H1 (cell line): ENCODE data around the gene BAIAP2. TPM values are rescaled to one million over a fixed set of nuclear protein-coding genes. Genes with fewer than 3 reads are reported as not detected.

Experiments
- CTCF ChIA-PET: fragments of 300-600 bp; sonication (Branson Sonifier 250); formaldehyde crosslinking; loops from one replicate; lab custom pipeline; 2021; ENCODE audit not compliant: partially characterized antibody; lab: Charles Lee
- POLR2A ChIA-PET: fragments of 300-600 bp; sonication (Branson Sonifier 250); formaldehyde crosslinking; loops from one replicate; lab custom pipeline; 2021; ENCODE audit warnings: inconsistent platforms; ENCODE audit not compliant: partially characterized antibody; lab: Charles Lee
- DNase-seq, 2 experiments: peaks; one replicate each; pipeline versions ENCODE4 v3.0.0 to v3.0.0-alpha.2; 2010 to 2022; ENCODE audit warnings: low spot score in 2 of 2, low read depth in 1 of 2, mixed read lengths in 1 of 2
- FAIRE-seq: peaks from 2 replicates; lab custom pipeline; 2011; peaks lifted over from hg19 to GRCh38; lab: Jason Lieb, UNC
- H2AFZ ChIP-seq: 2 replicates; pipeline ENCODE4 v1.8.1; 2012; ENCODE audit warnings: low read length, inconsistent platforms
- H2AK5ac ChIP-seq: 2 replicates; pipeline ENCODE4 v1.6.1; 2013; ENCODE audit warnings: low read depth, low read length
- H2BK120ac ChIP-seq: replicated peaks from 2 replicates; pipeline ENCODE3; 2013; ENCODE audit warnings: low read depth, low read length, inconsistent platforms
- H2BK12ac ChIP-seq: 2 replicates; pipeline ENCODE4 v1.6.1; 2013; ENCODE audit warnings: low read depth, low read length
- H2BK15ac ChIP-seq: 2 replicates; pipeline ENCODE4 v1.6.1; 2013; ENCODE audit warnings: low read length
- H2BK20ac ChIP-seq: 2 replicates; pipeline ENCODE4 v1.6.1; 2013; ENCODE audit warnings: low read length
- H2BK5ac ChIP-seq: 2 replicates; pipeline ENCODE4 v1.6.1; 2013; ENCODE audit warnings: low read depth, low read length
- H3K14ac ChIP-seq: 2 replicates; pipeline ENCODE4 v1.6.1; 2013; ENCODE audit warnings: inconsistent platforms; ENCODE audit not compliant: insufficient read length
- H3K18ac ChIP-seq: 2 replicates; pipeline ENCODE4 v1.6.1; 2013; ENCODE audit warnings: low read length; ENCODE audit errors: extremely low read depth
- H3K23ac ChIP-seq: 2 replicates; pipeline ENCODE4 v1.6.1; 2013; ENCODE audit warnings: inconsistent platforms; ENCODE audit not compliant: insufficient read length
- H3K23me2 ChIP-seq: 2 replicates; pipeline ENCODE4 v1.6.1; 2013; ENCODE audit warnings: low read depth, low read length
- H3K27ac ChIP-seq: 2 replicates; pipeline ENCODE4 v1.6.1; 2011; ENCODE audit warnings: low read depth, low read length, inconsistent platforms
- H3K27me3 ChIP-seq, 4 experiments: replicated peaks in 1 of 4; 1 replicate in 1 of 4; 2 replicates in 3 of 4; pipeline versions ENCODE4 v1.6.1 to v1.8.1; 2011 to 2013; ENCODE audit warnings: low read length in 3 of 4, mild to moderate bottlenecking in 3 of 4, inconsistent platforms in 2 of 4, mixed read lengths in 2 of 4, moderate library complexity in 1 of 4; ENCODE audit not compliant: control insufficient read depth in 3 of 4, insufficient read depth in 3 of 4; ENCODE audit errors: extremely low read depth in 1 of 4
- H3K36me3 ChIP-seq, 4 experiments: 2 replicates each; pipeline versions ENCODE4 v1.6.1 to v1.8.1; 2011 to 2013; ENCODE audit warnings: mild to moderate bottlenecking in 4 of 4, low read length in 3 of 4, moderate library complexity in 2 of 4, control low read depth in 1 of 4, inconsistent platforms in 1 of 4; ENCODE audit not compliant: insufficient read depth in 4 of 4, control insufficient read depth in 2 of 4
- H3K4ac ChIP-seq: replicated peaks from 2 replicates; pipeline ENCODE3; 2013; ENCODE audit warnings: low read length, low read depth, mixed read lengths, inconsistent platforms; ENCODE audit not compliant: insufficient read length
- H3K4me1 ChIP-seq, 4 experiments: replicated peaks in 1 of 4; 1 replicate in 1 of 4; 2 replicates in 3 of 4; pipeline versions ENCODE4 v1.6.1 to v1.8.1; 2011 to 2013; ENCODE audit warnings: low read length in 3 of 4, inconsistent platforms in 2 of 4, mixed read lengths in 1 of 4; ENCODE audit not compliant: insufficient read depth in 4 of 4, control insufficient read depth in 3 of 4
- H3K4me2 ChIP-seq, 2 experiments: 2 replicates each; pipeline versions ENCODE4 v1.6.1 to v1.8.1; 2011 to 2013; ENCODE audit warnings: low read depth in 2 of 2, low read length in 2 of 2, control low read depth in 1 of 2, inconsistent platforms in 1 of 2, mild to moderate bottlenecking in 1 of 2; ENCODE audit not compliant: insufficient read depth in 1 of 2
- H3K4me3 ChIP-seq, 4 experiments: fragments of 200-600, 300-600 bp in 1 of 4; sonication (generic), shearing (Covaris generic), sonication (Bioruptor Twin) in 1 of 4; 2 replicates each; pipeline versions ENCODE4 v1.5.1 to v1.8.1; 2011 to 2016; ENCODE audit warnings: low read length in 4 of 4, low read depth in 3 of 4, control low read depth in 2 of 4, inconsistent platforms in 2 of 4, mild to moderate bottlenecking in 2 of 4, mixed read lengths in 1 of 4, moderate library complexity in 1 of 4; ENCODE audit not compliant: insufficient read depth in 2 of 4; ENCODE audit errors: extremely low read depth in 1 of 4
- H3K56ac ChIP-seq: replicated peaks from 2 replicates; pipeline ENCODE3; 2013; ENCODE audit warnings: low read depth, mild to moderate bottlenecking, mixed read lengths, low read length, inconsistent platforms; ENCODE audit not compliant: insufficient read length
- H3K79me1 ChIP-seq: 2 replicates; pipeline ENCODE4 v1.6.1; 2013; ENCODE audit warnings: low read depth, low read length, control low read depth
- H3K79me2 ChIP-seq, 2 experiments: 2 replicates each; pipeline versions ENCODE4 v1.6.1 to v1.8.1; 2012 to 2013; ENCODE audit warnings: low read length in 2 of 2, mild to moderate bottlenecking in 2 of 2, inconsistent platforms in 1 of 2; ENCODE audit not compliant: insufficient read depth in 2 of 2, control insufficient read depth in 1 of 2
- H3K9ac ChIP-seq, 4 experiments: replicated peaks in 1 of 4; 1 replicate in 1 of 4; 2 replicates in 3 of 4; pipeline versions ENCODE4 v1.6.1 to v1.8.1; 2011 to 2013; ENCODE audit warnings: low read depth in 3 of 4, low read length in 3 of 4, control low read depth in 2 of 4, mild to moderate bottlenecking in 2 of 4, moderate library complexity in 2 of 4, inconsistent platforms in 1 of 4; ENCODE audit errors: extremely low read depth in 1 of 4
- H3K9me3 ChIP-seq, 2 experiments: 2 replicates each; pipeline versions ENCODE4 v1.6.1 to v1.8.1; 2012 to 2013; ENCODE audit warnings: mild to moderate bottlenecking in 2 of 2, moderate library complexity in 2 of 2, control low read depth in 1 of 2, inconsistent platforms in 1 of 2, low read depth in 1 of 2, low read length in 1 of 2, mixed read lengths in 1 of 2; ENCODE audit not compliant: insufficient read depth in 2 of 2
- H4K20me1 ChIP-seq, 2 experiments: replicated peaks in 1 of 2; 2 replicates each; pipeline versions ENCODE3 to v1.8.1; 2011 to 2013; ENCODE audit warnings: inconsistent platforms in 2 of 2, low read length in 2 of 2, mild to moderate bottlenecking in 1 of 2; ENCODE audit not compliant: insufficient read depth in 2 of 2, control insufficient read depth in 1 of 2
- H4K5ac ChIP-seq: 2 replicates; pipeline ENCODE4 v1.6.1; 2013; ENCODE audit warnings: low read length, low read depth, mixed read lengths, inconsistent platforms; ENCODE audit not compliant: insufficient read length
- H4K8ac ChIP-seq: 2 replicates; pipeline ENCODE4 v1.8.0; 2013; ENCODE audit warnings: mild to moderate bottlenecking, moderate library complexity, low read length, inconsistent platforms; ENCODE audit not compliant: insufficient read depth; ENCODE audit errors: extremely low read depth
- H4K91ac ChIP-seq: replicated peaks from 2 replicates; pipeline ENCODE3; 2013; ENCODE audit warnings: low read length, mixed read lengths, inconsistent platforms; ENCODE audit not compliant: insufficient read length
- CEBPB ChIP-seq: IDR thresholded peaks from 2 replicates; pipeline ENCODE4 v1.6.1; 2012; ENCODE audit warnings: low read depth, low read length
- CHD1 ChIP-seq: IDR thresholded peaks from 2 replicates; pipeline ENCODE4 v1.6.1; 2012; ENCODE audit warnings: low read depth, low read length, improper control_type of control experiment
- CTBP2 ChIP-seq: IDR thresholded peaks from 2 replicates; pipeline ENCODE4 v1.7.0; 2011; ENCODE audit warnings: borderline replicate concordance, mild to moderate bottlenecking, moderate library complexity, mixed read lengths, low read length; ENCODE audit not compliant: insufficient read depth, insufficient read length
- FOSL1 ChIP-seq: IDR thresholded peaks from 2 replicates; pipeline ENCODE4 v1.6.1; 2011; ENCODE audit warnings: mild to moderate bottlenecking, low read depth, low read length, moderate library complexity; ENCODE audit not compliant: insufficient read depth
- HDAC6 ChIP-seq: IDR thresholded peaks from one replicate; pipeline ENCODE4 v1.7.1; 2012; ENCODE audit warnings: low read depth, mild to moderate bottlenecking, inconsistent platforms, low read length, moderate library complexity
- JUN ChIP-seq: IDR thresholded peaks from 2 replicates; pipeline ENCODE4 v1.6.1; 2011; ENCODE audit warnings: low read depth, mild to moderate bottlenecking, improper control_type of control experiment, low read length
- KDM1A ChIP-seq: fragments of 200-600, 300-600 bp; sonication (generic); IDR thresholded peaks from 2 replicates; pipeline ENCODE4 v1.7.1; 2016; ENCODE audit warnings: mild to moderate bottlenecking, low read length, borderline replicate concordance
- KDM5A ChIP-seq: fragments of 200-600 bp; IDR thresholded peaks from 2 replicates; pipeline ENCODE4 v1.7.1; 2012; ENCODE audit warnings: mild to moderate bottlenecking, low read length, inconsistent platforms, mixed read lengths
- PHF8 ChIP-seq: fragments of 200-600 bp; sonication (generic); conservative IDR thresholded peaks from 2 replicates; pipeline ENCODE4 v1.7.1; 2012; ENCODE audit warnings: low read depth, mild to moderate bottlenecking, inconsistent platforms, low read length, moderate library complexity
- RFX5 ChIP-seq: IDR thresholded peaks from 2 replicates; pipeline ENCODE4 v1.6.1; 2011; ENCODE audit warnings: low read depth, low read length, improper control_type of control experiment, borderline replicate concordance
- RXRA ChIP-seq: IDR thresholded peaks from 2 replicates; pipeline ENCODE4 v1.6.1; 2011; ENCODE audit warnings: low read depth, mild to moderate bottlenecking, low read length, moderate library complexity; ENCODE audit not compliant: insufficient read depth
- SIRT6 ChIP-seq: IDR thresholded peaks from one replicate; pipeline ENCODE4 v1.7.1; 2012; ENCODE audit warnings: low read length, inconsistent platforms
- SRF ChIP-seq: IDR thresholded peaks from 2 replicates; pipeline ENCODE4 v1.6.1; 2011; ENCODE audit warnings: mild to moderate bottlenecking, low read depth, low read length, moderate library complexity
- TBP ChIP-seq: IDR thresholded peaks from 2 replicates; pipeline ENCODE4 v1.6.1; 2011; ENCODE audit warnings: low read depth, low read length, improper control_type of control experiment
- WGBS, 2 experiments: shearing (Covaris generic) in 1 of 2; methylation state at CpG; one replicate each; pipeline versions ENCODE4 v1.1.6 to v1.1.7; 2013 to 2015; ENCODE audit warnings: low lambda C conversion rate in 2 of 2, mixed read lengths in 2 of 2, inconsistent platforms in 1 of 2, low coverage in 1 of 2, missing lambda C conversion rate in 1 of 2; ENCODE audit not compliant: insufficient replicate concordance in 2 of 2, insufficient coverage in 1 of 2, insufficient read length in 1 of 2; ENCODE audit errors: extremely low coverage in 1 of 2, missing lambda C conversion rate in 1 of 2; 5-methylcytosine and 5-hydroxymethylcytosine counted together
- polyA plus RNA-seq, 7 experiments: library from polyadenylated mRNA; depleted of rRNA in 3 of 7; stranded (reverse) in 5 of 7; unstranded in 2 of 7; fragments of >200 nt in 5 of 7; fragments of 200-250 nt in 2 of 7; gene quantifications; 1 replicate in 5 of 7; 2 replicates in 1 of 7; 4 replicates in 1 of 7; pipeline versions ENCODE4 v1.2.1 to v1.2.3, GENCODE V29; 2011 to 2013; ENCODE audit warnings: missing spikeins in 2 of 7, mixed read lengths in 2 of 7
- total RNA-seq: library from RNA; stranded (reverse); fragmentation: NEBNext Ultra II Directional; extraction: Animal tissue kit (Norgen Biotek cat#: 25700); gene quantifications from 2 replicates; pipeline ENCODE4 v1.2.1, GENCODE V29; 2021

BAIAP2 gene
- total and polyA plus RNA-seq, 2 of the 8 experiments (the other 6 are each of a cell fraction or from before 2014, with no cell fraction given) = 10.0 to 22.8 TPM

GRCh38 chr17:81106716-81107115 is 71.8 kb downstream of the BAIAP2 start:
- Histone ChIP-seq H3K18ac (no peak overlapping the region), H4K5ac (no peak overlapping the region)

More at GRCh38 chr17:81106716-81107115, 71.8 kb downstream of the BAIAP2 start:
- Histone ChIP-seq H3K4me2 (no peak overlapping the region), H3K27ac (no peak overlapping the region), H3K9ac (no peak overlapping the region), H2BK15ac (no peak overlapping the region), H3K4me1 (no peaks in the 10 kb centered on the region; a peak in 2 of 7 replicates), H2AFZ (no peak overlapping the region), H3K79me1 (no peaks in the 10 kb centered on the region), H3K14ac (no peak overlapping the region), H3K9me3 (no peaks in the 10 kb centered on the region), H2BK120ac (no peak overlapping the region), H3K23me2 (no peaks in the 10 kb centered on the region), H4K8ac (peak overlapping the region; percentile 51; the same call in 1 of the 2 replicates), H4K20me1 (no peaks in the 10 kb centered on the region), H2BK20ac (no peak overlapping the region), H3K56ac (no peak overlapping the region), H3K79me2 (no peaks in the 10 kb centered on the region), H4K91ac (no peak overlapping the region), H2AK5ac (no peak overlapping the region), H3K23ac (no peak overlapping the region), H3K4ac (no peak overlapping the region), H2BK12ac (no peak overlapping the region), H3K27me3 (no peaks in the 10 kb centered on the region), H3K36me3 (no peaks in the 10 kb centered on the region), H3K4me3 (no peak overlapping the region), H2BK5ac (no peak overlapping the region)
- DNase-seq (no peak), FAIRE-seq (no peak)
- POLR2A ChIA-PET = interaction anchor here (1.2 to 1.6 kb wide), 2 partner anchors 11 to 71 kb away, joined by 3 read pairs; partner anchors contain the start of gene BAIAP2
- TF ChIP-seq HDAC6 (no peak), SIRT6 (no peak), CEBPB (no peak), SRF (no peak), PHF8 (no peak), RFX5 (no peak), CTBP2 (no peak), RXRA (no peak), CHD1 (no peak), TBP (no peak), KDM5A (no peak), KDM1A (no peak), FOSL1 (no peak), JUN (no peak)
- CTCF ChIA-PET = interaction anchor here (1.1 to 1.5 kb wide), 2 partner anchors 14 to 35 kb away, joined by 3 read pairs; no protein-coding TSS in a partner anchor
- 94% methylated on average over 8 of the region's 24 CpGs; no CpG with 5 or more reads in 1 of the 2 experiments for WGBS, 2 experiments
